DMS 273 treated with DMSO at 0.1 percent for 48 hours (cell line): Measurements from ENCODE around the gene GALNT10.

Experiments
- DNase-seq: peaks from one replicate; lab custom pipeline; 2025; lab: John Stamatoyannopoulos, UW

The GALNT10 gene

GRCh38 chr5:154265197-154265773 is 74.8 kb downstream of the GALNT10 start:
- no peak for DNase-seq

- no peak for DNase-seq
These were observed 77.0 kb downstream of the GALNT10 start for GRCh38 chr5:154267516-154267915.

GRCh38 chr5:154268073-154268472 is 77.5 kb downstream of the GALNT10 start:
- no peak for DNase-seq

- DNase-seq = no peak
These were observed 78.9 kb downstream of the GALNT10 start for GRCh38 chr5:154269414-154269813.

- DNase-seq = no peak
These were observed 80.9 kb downstream of the GALNT10 start for GRCh38 chr5:154271466-154271865.

- no peak for DNase-seq
These were observed 81.5 kb downstream of the GALNT10 start for GRCh38 chr5:154271936-154272514.

GRCh38 chr5:154273028-154273617 is 82.6 kb downstream of the GALNT10 start:
- no peak for DNase-seq

- no peak for DNase-seq
These were observed 83.7 kb downstream of the GALNT10 start for GRCh38 chr5:154273963-154274827.

GRCh38 chr5:154274828-154275185 is 84.3 kb downstream of the GALNT10 start:
- peak; percentile 17 for DNase-seq

- no peak for DNase-seq
These were observed 85.0 kb downstream of the GALNT10 start for GRCh38 chr5:154275566-154275965.

- DNase-seq = no peak
These were observed 85.9 kb downstream of the GALNT10 start for GRCh38 chr5:154276261-154276972.

GRCh38 chr5:154276973-154277331 is 86.4 kb downstream of the GALNT10 start:
- DNase-seq = no peak

- no peak for DNase-seq
These were observed 87.0 kb downstream of the GALNT10 start for GRCh38 chr5:154277499-154277898.

GRCh38 chr5:154278186-154278585 is 87.7 kb downstream of the GALNT10 start:
- DNase-seq = no peak

- DNase-seq = no peak
These were observed 88.4 kb downstream of the GALNT10 start for GRCh38 chr5:154278908-154279307.

GRCh38 chr5:154284433-154284832 is 93.9 kb downstream of the GALNT10 start:
- DNase-seq = no peak

GRCh38 chr5:154285661-154286408 is 95.3 kb downstream of the GALNT10 start:
- DNase-seq = no peak

- DNase-seq = no peak
These were observed 96.0 kb downstream of the GALNT10 start for GRCh38 chr5:154286557-154286956.

- DNase-seq = no peak
These were observed 96.6 kb downstream of the GALNT10 start for GRCh38 chr5:154287136-154287535.

- no peak for DNase-seq
These were observed 97.6 kb downstream of the GALNT10 start for GRCh38 chr5:154288145-154288544.

- no peak for DNase-seq
These were observed 101.4 kb downstream of the GALNT10 start for GRCh38 chr5:154291917-154292316.

GRCh38 chr5:154293219-154293618 is 102.7 kb downstream of the GALNT10 start:
- DNase-seq = no peak
